BJ (cell line): ENCODE measurements around the gene PRXL2B. TPM values are rescaled to one million over a fixed set of nuclear protein-coding genes. Genes with fewer than 3 reads are reported as not detected.
"Not testable (repeated sequence)": the region's sequence is repeated elsewhere in the genome, so short reads cannot be mapped to it uniquely, and the experiment has no call there.

Source experiments
- CTCF ChIA-PET: fragments of 350-600 bp; formaldehyde crosslinking; extraction: SDS; loops from one replicate; lab custom pipeline; 2021; ENCODE audit warnings: antibody characterized with exemption, inconsistent platforms; lab: Yijun Ruan, JAX
- POLR2A ChIA-PET: fragments of 300-600 bp; sonication (Branson Sonifier 250); formaldehyde crosslinking; extraction: SDS; loops from one replicate; lab custom pipeline; 2021; ENCODE audit warnings: antibody characterized with exemption; lab: Charles Lee
- DNase-seq: peaks from one replicate; pipeline ENCODE4 v3.0.0-alpha.2; 2011; ENCODE audit warnings: low read depth
- H3K27me3 ChIP-seq: 2 replicates; pipeline ENCODE4 v1.6.0; 2011; ENCODE audit warnings: low read length; ENCODE audit not compliant: control insufficient read depth, insufficient read depth
- H3K36me3 ChIP-seq: 2 replicates; pipeline ENCODE4 v1.5.1; 2011; ENCODE audit warnings: low read length; ENCODE audit not compliant: control insufficient read depth, insufficient read depth
- H3K4me3 ChIP-seq: 2 replicates; pipeline ENCODE4 v1.5.1; 2011; ENCODE audit warnings: low read depth, mild to moderate bottlenecking, control low read depth, low read length
- CTCF ChIP-seq: IDR thresholded peaks from 2 replicates; pipeline ENCODE4 v1.5.1; 2011; ENCODE audit warnings: low read depth, mild to moderate bottlenecking, control low read depth, inconsistent platforms, low read length, moderate library complexity; ENCODE audit not compliant: insufficient read depth
- polyA plus RNA-seq: library from polyadenylated mRNA; depleted of rRNA; stranded (reverse); fragments of >200 nt; gene quantifications from 2 replicates; pipeline ENCODE4 v1.2.3, GENCODE V29; 2011

PRXL2B gene
- polyA plus RNA-seq, 1 experiment, result 16.1 TPM

DNA sequence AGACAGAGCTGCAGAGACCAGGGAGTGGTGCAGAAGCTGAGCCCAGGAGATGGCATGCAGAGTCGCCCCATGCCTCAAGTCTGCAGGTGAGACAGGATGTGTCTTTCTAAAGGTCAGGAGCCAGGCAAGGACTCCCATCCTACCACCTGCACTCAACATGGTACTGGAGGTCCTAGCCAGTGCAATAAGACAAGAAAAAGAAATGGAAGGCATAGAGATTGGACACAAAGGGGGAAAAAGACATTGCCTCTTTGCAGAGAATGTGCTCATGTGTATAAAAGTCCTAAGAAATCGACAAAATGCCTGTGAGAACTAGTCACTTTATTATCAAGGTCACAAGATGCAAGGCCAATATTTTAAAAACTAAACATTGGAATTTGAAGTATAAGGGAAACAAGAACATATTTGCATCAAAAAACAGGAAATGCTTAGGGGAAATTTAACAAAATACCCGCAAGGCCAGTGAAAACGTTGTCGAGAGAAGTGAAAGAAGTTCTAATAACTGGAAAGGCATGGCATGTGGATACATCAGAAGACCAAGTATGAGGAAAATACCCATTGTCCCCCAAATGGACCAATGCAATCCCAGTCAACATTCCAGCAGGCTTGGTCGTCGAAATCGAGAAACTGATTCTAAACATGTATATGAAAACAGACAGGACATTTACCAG is 13.2 kb upstream of the PRXL2B start:
- POLR2A ChIA-PET, result no interaction called here
- no peaks in the 10 kb centered on the region for H3K36me3 ChIP-seq
- DNase-seq, result no peak
- CTCF ChIA-PET, result interaction anchor here (0.8 kb wide), 1 partner anchor 11 kb away, joined by 3 read pairs; no protein-coding TSS in a partner anchor
- H3K27me3 ChIP-seq, result peaks cover 4% of the 10 kb centered on the region
- H3K4me3 ChIP-seq, result no peak overlapping the region
- no peak for TF ChIP-seq CTCF

DNA sequence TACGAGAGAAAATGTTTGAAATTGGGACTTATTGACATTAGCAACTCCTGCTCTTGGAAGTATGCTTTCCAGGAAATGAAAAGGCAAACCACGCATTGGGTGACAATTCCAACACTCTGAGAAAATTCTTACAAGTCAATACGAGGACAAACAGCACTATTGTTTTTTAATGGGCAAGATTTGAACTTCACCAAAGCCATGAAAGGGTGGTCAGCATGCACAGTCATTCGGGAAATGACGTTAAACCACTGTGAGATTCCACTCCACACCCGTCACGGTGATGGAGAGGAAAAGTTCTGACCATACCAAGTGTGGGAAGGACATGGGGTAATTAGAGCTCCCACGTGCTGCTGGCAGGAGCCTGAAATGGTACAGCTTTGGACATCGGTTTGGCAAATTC is 12.2 kb upstream of the PRXL2B start:
- H3K4me3 ChIP-seq, result no peak overlapping the region
- no peak for DNase-seq
- peaks cover 4% of the 10 kb centered on the region for H3K27me3 ChIP-seq
- H3K36me3 ChIP-seq, result no peaks in the 10 kb centered on the region
- ChIA-PET CTCF (no interaction called here), POLR2A (no interaction called here)
- TF ChIP-seq CTCF, result no peak

GRCh38 chr1:2575801-2576663 is 10.5 kb upstream of the PRXL2B start:
- CTCF ChIA-PET, result no interaction called here
- Histone ChIP-seq H3K36me3 (no peaks in the 10 kb centered on the region), H3K27me3 (no peaks in the 10 kb centered on the region; the same call in 1 of the 2 replicates), H3K4me3 (no peak overlapping the region)
- no peak for TF ChIP-seq CTCF
- DNase-seq, result no peak
- POLR2A ChIA-PET, result no interaction called here

GRCh38 chr1:2577565-2578075 is 9.0 kb upstream of the PRXL2B start:
- H3K4me3 ChIP-seq, DNase-seq, H3K36me3 ChIP-seq, POLR2A ChIA-PET, H3K27me3 ChIP-seq, CTCF ChIA-PET: not testable (repeated sequence)

GRCh38 chr1:2578758-2579118 is 7.8 kb upstream of the PRXL2B start:
- H3K36me3 ChIP-seq, result no peaks in the 10 kb centered on the region
- no peaks in the 10 kb centered on the region; the same call in 1 of the 2 replicates for H3K27me3 ChIP-seq
- ChIA-PET CTCF (interaction anchor here (0.5 kb wide), 1 partner anchor 1709 kb away, joined by 4 read pairs; no protein-coding TSS in a partner anchor), POLR2A (no interaction called here)
- no peak for DNase-seq
- H3K4me3 ChIP-seq, result no peak overlapping the region
- no peak for TF ChIP-seq CTCF
